SK-N-MC (cell line): ENCODE data around the gene CGNL1.

Experiments used
- EZH2 ChIP-seq: fragments of 200-600 bp; sonication (generic); IDR thresholded peaks from one replicate; pipeline ENCODE4 v1.6.1; 2017; ENCODE audit warnings: antibody characterized with exemption
- POLR2AphosphoS5 ChIP-seq: IDR thresholded peaks from 2 replicates; pipeline ENCODE4 v1.6.1; 2012; ENCODE audit warnings: mild to moderate bottlenecking, low read depth, low read length, borderline replicate concordance

DNA sequence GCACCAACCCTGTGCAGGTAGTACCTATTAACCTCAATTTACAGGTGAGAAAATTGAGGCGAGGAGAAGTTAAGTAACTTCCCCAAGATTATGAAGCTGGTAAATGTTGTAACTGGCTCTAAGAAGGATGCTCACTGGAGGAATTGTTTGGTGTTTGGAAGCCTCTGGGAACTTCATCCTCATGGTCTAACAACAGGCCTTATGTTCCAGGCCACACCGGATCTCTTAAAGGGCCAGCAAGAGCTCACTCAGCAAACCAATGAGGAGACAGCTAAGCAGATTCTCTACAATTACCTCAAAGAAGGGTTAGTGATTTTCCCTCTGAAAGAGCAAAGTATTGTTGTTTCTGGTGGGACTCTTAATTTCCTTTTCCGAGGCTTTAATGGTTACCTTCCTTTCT lies 63.9 kb downstream of the CGNL1 start:
- TF ChIP-seq POLR2AphosphoS5, result no peak
- TF ChIP-seq EZH2, result no peak
